Fibroblast of skin of right quadriceps (primary cell): ENCODE measurements around the gene PLA2G2D.

ENCODE experiments used
- DNase-seq: peaks from one replicate; pipeline ENCODE4 v3.0.0-alpha.2; 2013

PLA2G2D gene, protein sequence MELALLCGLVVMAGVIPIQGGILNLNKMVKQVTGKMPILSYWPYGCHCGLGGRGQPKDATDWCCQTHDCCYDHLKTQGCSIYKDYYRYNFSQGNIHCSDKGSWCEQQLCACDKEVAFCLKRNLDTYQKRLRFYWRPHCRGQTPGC

DNA sequence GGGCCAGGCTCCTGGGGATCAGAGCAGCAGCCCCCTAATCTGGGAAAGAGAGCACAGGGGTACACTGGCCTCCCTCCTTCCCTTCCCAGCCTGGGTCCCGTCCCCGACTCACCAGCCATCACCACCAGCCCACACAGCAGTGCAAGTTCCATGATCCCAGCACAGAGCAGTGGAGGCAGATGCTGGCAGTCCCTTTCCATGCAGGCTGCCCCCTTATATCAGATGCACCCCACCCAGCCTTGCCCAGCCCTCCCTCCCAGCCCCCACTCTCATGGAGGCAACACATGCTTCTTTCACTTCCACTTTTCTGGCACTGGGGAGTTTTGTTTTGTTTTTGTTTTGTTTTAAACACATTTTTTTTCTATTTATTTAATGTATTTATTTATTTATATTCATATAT lies at the start of gene PLA2G2D:
Gene PLA2G2D (minus strand): TSS at position 190 of the 400 bp plus-strand sequence. CDS start 38 bp downstream, at position 152.
- no peak for DNase-seq

DNA sequence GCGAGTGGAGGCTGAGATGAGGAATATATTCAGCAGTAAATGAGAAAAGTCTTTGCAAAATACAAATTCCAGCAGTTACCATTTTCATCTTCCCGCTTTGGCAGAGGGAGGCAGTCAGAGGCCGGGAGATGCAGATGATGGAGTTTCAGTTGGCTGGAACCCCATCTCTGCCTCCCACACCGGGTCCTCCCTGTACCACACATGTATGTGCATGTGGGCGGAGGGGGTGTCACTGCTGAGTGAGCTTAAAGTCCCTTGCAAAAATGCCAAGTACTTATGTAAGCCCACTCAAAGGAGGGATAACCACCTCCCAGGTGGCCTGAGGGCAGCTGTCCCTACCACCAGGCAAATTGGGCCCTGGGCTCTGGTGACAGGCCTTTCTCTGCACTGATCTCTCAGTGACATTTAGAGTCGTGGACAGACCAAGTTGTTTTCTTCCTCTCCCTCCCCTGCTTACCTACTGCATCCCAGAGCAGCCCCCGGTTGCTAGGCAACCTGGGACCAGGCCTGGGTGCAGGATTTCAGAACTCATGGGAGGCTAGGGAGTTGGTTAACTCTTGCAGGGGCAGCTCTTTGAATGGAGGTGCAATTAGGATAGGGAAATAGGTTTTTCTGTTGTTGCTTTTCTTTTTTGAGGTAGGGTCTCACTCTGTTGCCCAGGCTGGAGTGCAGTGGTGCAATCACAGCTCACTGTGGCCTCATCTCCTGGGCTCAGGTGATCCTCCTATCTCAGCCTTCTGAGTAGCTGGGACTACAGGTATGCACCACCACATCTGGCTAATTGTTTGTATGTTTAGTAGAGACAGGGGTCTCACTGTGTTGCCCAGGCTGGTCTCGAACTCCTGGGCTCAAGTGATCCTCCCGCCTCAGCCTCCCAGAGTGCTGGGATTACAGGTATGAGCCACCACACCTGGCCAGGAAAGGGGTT lies 49.5 kb upstream of the PLA2G2D start:
- DNase-seq: no peak

DNA sequence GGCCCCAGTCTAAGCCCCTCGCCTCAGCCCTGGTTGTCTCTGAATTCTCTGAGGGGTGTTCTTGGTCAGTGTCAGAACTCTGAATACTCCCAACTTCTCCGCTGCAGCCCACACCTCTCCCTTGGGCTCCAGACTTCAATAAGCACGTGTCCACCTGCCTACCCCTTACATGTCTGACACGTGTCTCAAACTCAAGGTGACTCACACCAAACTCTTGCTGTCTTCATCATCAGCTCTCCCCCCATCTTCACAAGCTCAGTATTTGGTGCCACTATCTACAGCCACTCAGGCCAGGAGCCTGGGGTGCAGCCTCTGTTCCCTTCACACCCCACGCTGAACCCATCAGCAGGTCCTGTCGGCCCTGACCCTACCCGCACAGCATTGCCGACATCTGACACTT lies 47.8 kb upstream of the PLA2G2D start:
- no peak for DNase-seq

GRCh38 chr1:20166051-20166450 lies 46.7 kb upstream of the PLA2G2D start:
- DNase-seq: no peak

GRCh38 chr1:20165522-20165951 lies 46.2 kb upstream of the PLA2G2D start:
- no peak for DNase-seq

DNA sequence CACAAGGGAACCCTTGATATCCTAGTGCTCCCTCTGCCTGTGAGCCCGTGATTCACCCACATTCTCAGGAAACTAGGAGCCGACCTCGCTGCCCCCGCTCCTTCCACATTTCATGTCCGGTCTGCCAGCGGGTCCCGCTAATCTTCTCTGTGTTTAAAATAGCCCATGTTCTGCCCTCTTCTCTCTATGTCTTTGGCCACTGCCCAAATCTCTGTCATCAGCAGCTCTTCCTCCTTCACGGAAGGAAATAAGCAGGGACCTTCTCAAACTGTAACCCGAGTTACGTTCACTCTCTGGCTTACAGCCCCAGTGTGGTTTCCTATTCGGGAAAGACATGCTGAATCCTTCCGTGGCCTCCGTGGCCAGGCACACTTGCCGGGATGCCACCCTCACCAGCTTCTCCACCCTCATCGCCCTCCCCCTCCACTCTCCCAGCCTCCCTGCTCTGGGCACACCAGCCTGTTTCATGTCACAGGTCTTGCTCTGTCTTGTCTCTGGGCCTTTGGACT lies 45.4 kb upstream of the PLA2G2D start:
- DNase-seq: no peak

- peak; percentile 10 for DNase-seq
Observed at GRCh38 chr1:20160034-20160433, 40.7 kb upstream of the PLA2G2D start.

- DNase-seq: no peak
Observed at GRCh38 chr1:20158358-20159070, 39.2 kb upstream of the PLA2G2D start.

DNA sequence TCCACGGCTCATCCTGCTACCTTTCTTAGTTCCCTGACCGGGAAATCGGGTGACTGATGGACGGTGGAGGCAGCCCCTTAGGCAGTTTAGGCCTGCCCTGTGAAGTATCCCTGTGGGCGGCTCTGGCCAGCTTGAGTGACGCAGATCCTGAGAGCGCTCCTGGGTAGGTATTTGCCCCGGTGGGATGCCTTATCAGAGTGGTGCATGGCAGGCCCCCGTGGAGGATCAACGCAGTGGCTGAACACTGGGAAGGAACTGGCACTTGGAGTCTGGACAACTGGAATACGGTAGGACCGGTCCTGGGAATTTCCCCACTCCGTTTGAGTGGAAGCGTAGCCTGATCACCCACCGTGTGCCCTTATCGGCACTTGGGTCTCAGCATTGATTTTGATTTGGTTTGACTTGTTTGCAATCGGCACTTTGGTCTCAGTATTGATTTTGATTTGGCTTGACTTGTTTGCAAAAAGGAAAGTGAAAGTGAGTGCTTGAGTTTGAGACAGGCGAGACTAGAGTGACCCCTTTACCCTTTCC lies 35.0 kb upstream of the PLA2G2D start:
- no peak for DNase-seq

- DNase-seq: peak; percentile 47
Observed at GRCh38 chr1:20153000-20153418, 33.7 kb upstream of the PLA2G2D start.

DNA sequence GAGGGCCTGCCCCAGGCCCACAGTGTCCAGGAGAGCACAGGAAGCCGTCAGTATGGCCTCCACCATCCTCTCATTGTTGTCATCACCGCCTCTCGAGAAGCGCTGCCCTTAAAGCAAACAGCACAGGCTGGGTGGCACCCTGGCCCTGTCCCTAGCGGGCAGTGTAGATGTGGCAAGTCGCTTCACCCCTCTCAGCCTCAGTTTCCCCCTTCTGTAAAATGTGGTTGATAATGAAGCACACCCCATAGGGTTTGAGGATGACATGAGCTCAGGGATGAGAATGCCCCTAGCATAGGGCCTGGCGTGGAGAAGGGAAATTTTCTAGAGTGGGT lies 33.2 kb upstream of the PLA2G2D start:
- DNase-seq: no peak

GRCh38 chr1:20151906-20152598 lies 32.7 kb upstream of the PLA2G2D start:
- peak; percentile 72 for DNase-seq

DNA sequence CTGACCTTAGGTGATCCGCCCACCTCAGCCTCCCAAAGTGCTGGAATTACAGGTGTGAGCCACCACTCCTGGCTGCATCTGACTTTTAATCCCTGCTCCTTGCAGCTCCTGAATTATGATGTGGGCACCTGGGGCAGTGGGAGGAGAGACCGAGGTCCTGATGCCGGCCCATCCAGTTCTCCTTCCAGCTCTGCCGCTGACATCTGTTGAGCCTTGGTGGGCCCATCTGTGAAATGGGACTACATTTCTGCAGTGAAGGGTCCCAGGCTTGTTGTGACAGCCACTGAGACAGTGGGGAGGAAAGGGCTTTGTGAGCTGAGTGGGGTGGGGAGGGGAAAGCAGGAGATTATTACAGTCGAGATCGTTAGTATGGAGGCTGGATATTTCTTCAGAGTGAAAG lies 31.6 kb upstream of the PLA2G2D start:
- DNase-seq: no peak

GRCh38 chr1:20150326-20150705 lies 31.0 kb upstream of the PLA2G2D start:
- no peak for DNase-seq

- no peak for DNase-seq
Observed at GRCh38 chr1:20149601-20150325, 30.4 kb upstream of the PLA2G2D start.

DNA sequence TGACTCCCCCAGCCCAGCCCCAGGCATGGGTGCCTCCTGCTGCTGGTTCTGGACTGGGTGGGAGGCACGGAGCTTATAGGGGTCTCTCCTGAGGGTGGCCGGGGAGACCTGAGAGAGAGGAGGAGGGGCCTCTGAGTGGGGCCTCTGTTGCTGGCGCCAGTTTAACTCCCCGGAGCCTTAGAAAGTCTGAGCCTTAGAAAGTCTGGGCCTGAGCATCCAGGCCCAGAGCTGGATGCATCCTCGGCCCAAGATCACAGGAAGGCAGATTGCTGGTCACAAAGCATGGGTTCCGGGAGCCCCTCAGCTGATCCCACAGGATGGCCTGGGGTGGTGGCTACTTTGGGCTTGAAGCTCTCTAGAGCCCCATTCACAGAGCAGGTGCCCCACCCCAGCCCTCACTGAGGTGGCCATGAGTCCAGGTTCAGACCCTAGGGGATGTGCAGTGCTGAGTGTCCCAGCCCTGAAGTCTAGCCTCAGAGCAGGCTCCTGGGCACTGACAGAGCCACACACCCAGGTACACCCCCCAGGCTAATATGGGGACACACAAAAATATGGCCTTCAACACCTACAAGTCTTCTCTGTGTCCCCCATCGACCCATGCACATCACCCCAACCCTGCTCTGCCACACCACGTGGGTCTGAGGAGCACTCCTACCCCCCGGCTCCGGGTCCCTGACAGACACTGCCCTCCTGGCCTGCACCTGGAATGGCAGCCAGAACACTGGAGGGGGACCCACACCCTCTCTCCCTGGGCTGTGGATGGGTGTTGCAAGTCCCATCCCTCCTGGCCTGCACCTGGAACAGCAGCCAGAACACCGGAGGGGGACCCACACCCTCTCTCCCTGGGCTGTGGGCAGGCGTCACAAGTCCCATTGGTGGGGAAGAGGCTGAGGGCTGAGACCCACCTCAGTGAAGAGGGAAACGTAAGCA lies 29.5 kb upstream of the PLA2G2D start:
- no peak for DNase-seq

DNA sequence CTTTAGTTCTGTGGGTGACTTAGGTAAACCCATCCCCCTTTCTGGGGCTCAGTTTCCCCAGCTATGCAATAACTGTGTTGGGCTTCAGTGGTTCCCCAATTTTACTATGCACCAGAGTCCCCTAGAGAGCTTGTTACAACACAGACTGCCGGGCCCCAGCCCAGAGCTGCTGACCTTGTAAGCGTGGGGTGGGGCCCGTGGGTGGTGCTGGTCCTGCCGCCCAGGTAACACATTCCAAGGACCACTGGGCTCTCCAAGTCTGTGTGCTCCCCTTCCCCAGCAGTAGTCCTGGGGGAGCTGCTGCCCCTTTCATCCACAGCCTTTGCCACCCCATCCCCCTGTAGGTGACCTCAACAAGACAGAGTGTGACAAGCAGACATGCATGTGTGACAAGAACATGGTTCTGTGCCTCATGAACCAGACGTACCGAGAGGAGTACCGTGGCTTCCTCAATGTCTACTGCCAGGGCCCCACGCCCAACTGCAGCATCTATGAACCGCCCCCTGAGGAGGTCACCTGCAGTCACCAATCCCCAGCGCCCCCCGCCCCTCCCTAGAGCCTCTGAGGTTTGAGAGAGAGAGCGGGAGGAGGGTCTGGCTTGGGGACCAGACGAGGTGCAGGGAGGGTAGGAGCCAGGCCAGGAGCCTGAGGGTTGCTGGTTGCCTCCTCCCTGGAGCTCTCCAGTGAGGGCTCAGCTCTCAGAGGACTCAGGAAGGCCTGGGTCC lies 28.7 kb upstream of the PLA2G2D start:
- DNase-seq: no peak

DNA sequence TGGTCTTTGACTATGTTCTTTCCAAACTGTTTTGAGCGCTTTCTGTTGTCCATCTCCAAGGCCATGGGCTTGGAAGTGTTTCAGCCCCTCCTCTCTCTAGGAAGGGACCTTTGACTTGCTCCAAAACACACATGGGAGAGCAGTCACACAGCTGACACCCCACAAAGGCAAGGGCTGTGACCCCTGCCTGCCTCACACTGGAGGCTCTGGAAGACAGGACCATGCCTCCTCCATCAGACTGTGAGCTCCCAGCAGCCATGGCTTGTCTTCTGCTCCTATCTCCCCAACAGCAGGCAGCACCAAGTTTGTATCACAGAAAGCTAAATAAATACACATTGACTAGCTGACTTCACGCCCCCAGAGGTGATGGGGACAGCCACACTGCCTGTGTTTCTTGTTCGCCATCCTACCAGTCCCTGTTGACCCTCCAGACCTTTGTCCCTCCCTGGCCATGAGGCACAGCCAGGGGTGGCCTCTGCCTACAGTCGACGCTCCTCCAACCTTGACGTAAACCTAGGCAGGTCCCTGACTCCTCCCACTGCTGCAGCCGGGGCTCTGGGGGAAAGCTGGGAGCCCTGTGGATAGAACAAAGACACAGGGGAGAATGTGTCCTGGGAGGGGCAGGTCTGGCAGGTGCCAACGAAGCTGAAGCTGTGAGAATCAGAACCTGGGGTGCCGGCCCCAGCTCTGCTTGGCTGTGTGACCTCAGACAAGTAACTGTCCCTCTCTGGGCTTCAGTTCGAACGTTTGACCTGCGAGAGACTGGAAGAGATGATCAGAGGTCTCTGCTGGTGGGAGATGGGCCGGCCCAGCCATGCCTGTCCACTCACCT lies 24.6 kb upstream of the PLA2G2D start:
- no peak for DNase-seq

GRCh38 chr1:20143318-20143717 lies 24.0 kb upstream of the PLA2G2D start:
- no peak for DNase-seq
